HG03039 (cell line): ENCODE data around the gene PITRM1.

Experiments used
- ATAC-seq: cut with Tn5 transposase; IDR thresholded peaks from one replicate; pipeline ENCODE4 v1.9.1; 2021; ENCODE audit warnings: mild to moderate bottlenecking, moderate library complexity; ENCODE audit not compliant: unreplicated experiment

PITRM1 gene

DNA sequence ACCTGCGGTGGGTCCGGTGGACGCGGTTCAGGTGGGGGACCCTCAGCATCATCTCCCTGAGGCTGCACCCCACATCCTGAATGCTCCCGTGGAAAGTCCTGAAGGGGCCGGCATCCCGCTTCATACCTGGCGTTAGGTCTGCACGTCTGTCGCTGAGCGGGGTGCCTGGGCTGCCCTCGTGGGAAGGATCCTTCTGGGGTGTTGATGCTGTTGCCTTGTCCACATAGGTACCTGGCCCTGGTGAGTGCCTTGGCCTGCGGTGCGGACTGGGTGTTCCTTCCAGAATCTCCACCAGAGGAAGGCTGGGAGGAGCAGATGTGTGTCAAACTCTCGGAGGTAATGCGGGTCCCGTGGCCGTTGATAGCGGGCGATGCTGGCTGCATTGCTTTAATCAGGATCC, 67.4 kb downstream of the PITRM1 start:
- no peak for ATAC-seq

DNA sequence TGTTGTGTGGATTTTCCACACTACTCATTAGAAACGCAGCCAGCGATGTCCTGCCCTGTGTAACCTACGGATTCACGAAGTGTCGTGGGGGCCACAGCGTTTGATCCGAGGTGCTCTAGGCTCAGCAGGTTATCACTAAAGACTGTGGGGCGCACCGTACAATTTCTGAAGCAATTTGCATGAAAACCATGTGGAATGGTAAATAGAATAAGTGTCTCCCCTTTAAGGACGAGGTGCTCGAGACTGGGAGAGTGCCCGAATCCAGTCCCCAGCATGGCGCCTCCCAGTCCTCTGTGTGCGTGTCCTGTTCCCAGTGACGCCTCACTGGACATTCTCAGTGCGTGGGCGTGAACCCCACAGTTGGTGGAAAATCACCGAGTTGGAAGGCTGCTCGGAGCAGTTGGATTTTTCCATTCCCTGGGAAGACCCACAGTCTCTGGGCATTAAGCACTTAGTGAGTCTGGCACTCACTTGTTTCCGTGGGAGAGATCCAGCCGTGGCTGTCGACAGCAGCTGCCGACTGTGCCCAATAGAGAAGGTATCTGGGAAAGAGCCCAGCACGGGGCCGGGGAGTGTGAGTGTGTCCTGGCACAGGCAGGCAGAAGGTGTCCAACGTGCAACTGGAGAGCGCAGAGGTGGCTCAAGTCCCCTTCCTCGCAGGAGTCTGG, 68.2 kb downstream of the PITRM1 start:
- ATAC-seq: no peak

DNA sequence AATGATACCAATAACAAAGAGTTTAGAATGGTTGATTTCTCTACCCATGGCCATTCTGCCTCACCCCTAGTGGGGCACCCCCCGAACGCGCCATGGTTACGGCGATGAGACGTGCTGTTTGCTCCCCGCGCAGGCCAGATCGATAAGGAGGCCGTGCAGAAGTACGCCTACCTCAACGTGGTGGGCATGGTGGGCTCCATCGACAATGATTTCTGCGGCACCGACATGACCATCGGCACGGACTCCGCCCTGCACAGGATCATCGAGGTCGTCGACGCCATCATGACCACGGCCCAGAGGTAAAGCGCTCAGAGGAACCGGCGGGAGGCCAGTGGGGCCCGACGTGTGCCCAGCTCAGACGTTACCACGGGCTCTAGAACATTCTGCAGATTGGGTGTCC, 68.9 kb downstream of the PITRM1 start:
- no peak for ATAC-seq

DNA sequence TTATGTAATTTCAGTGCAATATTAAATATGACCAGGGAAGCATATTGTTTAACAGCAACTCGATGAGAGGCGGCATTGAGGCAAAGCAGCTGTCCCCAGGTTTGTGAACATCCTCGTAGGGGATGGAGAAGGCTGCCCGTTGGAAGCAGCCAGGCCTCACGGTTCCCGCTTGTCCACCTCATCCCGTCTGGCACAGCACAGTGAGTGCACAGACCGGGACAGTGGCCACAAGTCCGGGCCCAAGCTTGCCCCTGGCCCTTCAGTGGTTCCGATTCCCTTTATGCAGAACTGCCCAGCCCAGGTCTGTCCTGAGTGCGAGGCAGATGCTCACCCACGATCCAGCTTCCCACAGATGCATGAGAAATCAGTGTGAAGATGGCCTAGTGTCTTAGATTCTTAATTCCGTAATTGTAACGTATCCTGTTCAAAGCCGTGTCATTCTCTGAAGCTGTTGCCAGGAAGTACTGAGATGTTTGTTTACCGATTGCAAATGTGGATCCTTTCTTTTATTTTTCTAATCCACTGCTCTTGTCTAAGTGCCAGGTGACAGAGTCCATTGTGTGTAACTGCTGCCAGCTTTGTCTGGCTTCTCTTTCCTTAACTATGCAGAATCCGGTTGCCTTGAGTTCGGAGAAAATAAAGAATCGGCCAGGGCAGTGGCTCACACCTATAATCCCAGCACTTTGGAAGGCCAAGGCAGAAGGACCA, 69.7 kb downstream of the PITRM1 start:
- no peak for ATAC-seq

DNA sequence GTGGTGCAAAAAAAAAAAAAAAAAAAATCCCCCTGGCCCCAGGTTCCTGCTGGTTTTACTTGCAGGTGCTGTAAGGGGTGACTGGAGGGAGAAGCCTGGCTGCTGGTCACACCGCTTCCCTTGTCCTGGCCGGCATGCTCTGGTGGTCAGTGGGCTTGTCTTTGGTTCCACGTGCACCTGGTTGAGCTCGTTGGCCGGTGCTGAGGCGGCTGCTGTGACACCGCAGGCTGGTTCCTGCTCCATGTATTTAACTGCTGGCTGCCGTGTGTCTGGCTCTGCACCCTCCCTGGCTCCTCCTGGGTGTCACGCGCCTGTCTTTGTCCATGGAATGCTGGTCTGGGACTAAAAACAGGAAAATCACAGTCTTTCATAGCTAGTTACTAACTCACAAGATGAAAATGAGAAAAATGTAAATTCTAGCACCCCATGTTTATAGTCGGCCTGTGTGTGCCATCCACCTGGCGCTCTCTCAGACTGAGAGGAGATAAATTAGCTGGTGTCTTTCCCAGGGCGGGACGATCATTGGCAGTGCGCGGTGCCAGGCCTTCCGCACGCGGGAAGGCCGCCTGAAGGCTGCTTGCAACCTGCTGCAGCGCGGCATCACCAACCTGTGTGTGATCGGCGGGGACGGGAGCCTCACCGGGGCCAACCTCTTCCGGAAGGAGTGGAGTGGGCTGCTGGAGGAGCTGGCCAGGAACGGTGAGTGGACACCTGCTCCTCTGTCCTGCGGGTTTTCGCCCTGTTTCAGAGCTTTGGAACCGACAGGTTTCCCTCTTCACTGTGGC, 71.5 kb downstream of the PITRM1 start:
- no peak for ATAC-seq

DNA sequence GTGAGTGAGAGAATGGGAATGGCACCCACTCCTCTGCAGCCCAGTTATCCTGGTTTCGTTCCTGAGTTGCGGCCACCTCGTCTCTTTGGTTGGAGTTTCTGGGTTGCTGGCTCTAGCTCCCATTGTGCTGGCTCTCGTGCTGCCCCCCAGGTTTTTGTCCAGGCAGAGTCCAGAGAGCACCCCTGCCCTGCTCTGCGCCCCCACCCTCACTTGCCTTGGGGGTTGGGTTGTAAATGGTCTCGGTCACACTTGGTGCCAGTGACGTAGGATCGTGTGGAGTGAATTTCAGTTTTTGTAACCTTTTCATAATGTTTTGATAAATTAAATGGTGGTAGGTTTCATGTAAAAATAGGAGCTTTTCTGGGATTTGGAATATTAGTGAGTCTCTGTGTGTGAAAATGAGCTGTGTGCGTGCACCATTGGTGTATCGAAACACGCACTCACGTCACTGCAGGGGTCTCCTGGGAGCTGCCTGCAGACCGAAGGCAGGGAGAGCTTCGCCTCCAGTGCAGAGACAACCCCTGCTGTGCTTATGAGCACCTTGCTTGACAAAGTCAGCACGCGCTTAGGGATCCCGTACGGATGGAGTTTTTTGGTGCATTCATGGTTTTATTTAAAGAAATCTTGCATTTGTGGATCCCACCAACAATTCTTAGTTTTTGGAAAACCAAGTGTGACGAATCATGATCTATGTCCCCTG, 72.3 kb downstream of the PITRM1 start:
- ATAC-seq: no peak

DNA sequence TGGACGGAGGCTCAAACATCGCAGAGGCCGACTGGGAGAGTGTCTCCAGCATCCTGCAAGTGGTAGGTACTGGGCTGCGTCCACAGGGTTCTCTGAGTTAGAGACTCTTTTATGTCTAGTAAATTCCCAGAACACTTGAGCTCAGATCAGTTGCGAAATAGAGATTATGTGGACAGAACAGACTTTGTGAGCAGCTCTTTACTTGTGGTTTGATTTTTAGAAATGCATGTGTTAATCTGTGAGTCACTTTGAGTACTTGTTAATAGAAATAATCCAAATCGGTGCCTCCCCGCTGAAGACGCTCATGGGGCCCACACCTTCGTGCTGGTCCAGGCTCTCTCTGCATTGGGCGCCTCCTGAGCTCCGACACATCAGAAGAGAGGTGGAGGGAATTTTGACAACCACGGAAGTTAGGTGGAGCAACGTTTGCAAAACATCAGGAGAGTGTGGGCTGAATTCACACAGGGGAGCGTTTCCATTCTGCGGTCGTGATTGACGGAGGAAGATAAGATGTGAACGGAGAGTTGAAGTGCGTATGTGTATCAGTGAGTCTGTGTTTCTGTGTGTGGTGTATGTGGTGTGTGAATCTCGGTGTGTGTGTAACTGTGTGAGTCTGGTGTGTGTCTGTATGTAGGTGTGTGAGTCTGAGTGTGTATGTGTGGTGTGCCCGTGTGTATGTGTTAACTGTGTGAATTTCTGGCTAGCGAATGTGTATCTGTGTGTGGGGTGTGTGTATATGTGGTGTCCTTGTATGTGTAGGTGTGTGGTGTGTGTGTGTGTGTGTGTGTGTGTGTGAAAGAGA, 73.1 kb downstream of the PITRM1 start:
- ATAC-seq: no peak

DNA sequence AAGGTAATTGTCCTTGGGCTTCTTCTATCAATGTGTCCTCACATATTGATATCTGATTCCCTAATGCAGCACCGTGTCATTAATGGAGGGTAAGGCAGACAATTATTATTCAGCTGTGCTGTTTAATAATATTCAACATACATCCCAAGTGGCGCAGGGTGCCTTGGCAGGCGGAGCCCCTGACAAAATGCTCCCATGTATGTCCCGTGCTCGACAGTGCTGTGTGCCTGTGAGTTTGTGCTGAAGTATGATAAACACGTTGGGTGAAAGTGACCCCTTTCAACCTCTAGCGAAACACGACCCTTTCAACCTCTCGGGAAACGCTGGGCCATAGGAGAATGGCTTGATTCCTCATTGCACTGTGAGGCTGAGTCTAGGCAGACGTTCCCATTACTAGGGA, 73.9 kb downstream of the PITRM1 start:
- ATAC-seq: no peak

DNA sequence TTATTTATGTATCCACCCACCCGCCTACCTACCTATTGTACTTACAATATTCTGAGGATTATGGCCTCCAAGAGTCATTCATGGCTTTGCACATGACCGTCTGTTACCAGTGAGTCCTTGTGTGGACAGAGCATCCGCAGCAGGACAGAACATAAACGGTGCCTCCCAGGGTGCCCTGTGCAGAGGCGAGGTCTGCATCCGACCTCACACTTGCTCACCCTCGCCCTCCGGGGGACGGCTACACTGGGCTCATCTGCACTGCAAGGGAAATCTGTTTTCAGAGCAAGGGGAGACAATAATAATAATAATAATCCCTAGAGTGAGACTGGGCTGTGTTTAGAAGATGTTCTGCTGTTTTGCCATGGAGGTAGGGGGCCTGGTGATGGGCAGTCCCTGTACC, 75.4 kb downstream of the PITRM1 start:
- ATAC-seq: no peak

DNA sequence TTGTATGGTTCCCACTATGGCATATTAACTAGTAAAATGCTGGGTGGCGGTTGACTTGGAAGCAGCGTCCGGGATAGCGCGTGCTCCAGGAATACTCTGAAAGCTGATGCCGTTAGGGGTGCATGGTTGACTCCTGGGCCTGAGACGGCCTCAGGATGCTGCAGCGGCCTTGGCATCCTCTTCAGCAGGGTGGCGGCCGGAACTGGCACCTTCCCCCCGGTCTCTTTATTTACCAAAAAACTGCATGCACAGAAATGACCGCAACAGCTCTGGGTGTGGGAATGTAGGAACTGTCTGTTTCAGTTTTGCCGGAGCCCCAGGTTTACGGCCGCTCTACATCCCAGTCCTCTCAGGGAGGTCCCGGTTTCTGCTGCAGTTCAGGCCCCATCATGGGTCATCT, 76.4 kb downstream of the PITRM1 start:
- ATAC-seq: no peak

DNA sequence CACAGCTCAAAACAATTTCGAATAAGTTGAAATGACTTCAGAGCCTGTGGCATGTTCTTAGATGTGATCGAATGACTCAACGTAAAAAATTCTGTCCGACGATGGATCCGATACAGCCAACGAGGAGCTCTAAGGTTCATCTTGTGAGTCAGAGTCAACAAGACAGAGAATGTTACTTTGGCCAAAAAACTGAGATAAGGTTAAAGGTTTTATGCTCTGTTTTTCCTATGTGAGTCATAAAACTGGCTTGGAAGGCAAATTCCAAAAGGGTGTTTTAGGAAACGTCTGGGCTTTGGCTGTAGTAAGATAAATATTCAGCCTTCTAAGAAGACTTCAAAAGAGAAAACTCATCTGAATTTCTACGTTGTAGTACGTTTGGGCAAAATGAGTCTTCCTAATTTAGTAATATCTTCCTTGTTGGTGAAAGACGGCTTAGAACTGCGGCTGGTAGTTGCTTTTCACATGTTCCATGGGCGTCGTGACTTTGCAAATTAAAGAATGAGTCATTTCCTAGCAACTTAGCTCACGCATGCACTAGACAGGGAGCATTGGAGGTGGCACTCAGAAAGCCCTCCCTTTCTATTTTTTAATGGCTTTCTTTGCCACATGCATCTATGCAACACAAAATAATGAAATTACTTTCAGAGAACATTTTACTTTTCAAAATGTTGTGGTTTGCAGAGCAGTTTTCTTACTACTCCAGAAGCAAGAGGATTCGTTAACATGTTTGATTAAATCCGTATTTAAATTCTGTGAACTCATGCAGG, 77.0 kb downstream of the PITRM1 start:
- no peak for ATAC-seq

DNA sequence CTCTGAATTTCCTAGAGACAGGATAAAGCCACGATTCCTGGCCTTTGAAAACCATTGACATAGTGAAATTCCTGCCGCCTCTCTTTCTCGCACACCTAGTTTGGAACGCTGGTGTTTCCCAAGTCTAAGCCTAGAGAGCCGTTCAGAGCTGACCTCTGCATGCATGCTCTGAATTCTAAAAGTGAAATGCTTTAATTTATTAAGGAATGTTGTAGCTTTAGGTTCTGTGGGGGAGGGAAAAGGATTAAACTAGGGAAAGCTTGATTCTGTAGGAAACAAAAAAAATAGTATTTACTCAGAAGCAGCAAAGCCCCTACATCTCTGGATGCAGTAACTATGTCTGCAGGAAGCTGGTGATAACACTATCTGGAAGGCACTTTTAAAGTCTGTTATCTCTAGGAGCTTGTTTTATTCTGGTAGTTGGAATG, 78.0 kb downstream of the PITRM1 start:
- no peak for ATAC-seq

DNA sequence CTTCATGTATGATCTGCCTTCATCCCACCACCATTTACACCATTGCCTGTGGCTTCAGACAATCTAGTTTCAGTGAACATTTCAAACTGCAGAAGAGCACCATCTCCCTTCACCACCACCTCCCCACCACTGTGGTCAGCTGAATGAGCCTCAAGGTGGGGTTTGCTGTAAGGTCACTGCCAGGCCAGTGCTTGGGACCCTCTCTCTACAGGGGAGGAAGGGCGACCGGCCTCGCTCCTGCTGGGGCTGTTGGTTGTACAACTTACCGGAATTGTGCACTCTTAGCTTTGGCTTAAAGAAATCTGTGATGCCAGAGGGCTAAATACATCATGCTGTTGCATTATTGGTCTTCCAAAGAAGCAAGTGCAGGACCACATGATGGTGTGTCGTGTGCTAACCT, 78.6 kb downstream of the PITRM1 start:
- no peak for ATAC-seq

DNA sequence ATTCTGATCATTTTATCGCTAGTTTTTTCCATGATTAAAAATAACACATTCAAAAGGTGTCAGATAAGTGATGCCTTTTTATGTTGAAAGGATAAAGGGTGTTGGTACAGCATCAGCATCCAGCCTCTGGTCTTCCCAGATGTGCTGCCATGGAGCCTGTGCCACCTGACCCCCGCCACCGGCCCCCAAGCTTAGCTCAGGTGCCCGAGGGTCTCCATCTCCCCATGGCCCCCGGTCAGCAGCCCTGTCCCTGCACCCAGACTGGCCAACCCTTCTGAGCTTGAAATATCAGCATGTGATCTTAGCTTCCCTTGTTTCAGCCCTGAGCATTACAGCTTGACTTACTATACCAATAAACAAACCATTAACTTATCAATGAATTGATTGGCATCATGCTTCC, 80.7 kb downstream of the PITRM1 start:
- no peak for ATAC-seq

DNA sequence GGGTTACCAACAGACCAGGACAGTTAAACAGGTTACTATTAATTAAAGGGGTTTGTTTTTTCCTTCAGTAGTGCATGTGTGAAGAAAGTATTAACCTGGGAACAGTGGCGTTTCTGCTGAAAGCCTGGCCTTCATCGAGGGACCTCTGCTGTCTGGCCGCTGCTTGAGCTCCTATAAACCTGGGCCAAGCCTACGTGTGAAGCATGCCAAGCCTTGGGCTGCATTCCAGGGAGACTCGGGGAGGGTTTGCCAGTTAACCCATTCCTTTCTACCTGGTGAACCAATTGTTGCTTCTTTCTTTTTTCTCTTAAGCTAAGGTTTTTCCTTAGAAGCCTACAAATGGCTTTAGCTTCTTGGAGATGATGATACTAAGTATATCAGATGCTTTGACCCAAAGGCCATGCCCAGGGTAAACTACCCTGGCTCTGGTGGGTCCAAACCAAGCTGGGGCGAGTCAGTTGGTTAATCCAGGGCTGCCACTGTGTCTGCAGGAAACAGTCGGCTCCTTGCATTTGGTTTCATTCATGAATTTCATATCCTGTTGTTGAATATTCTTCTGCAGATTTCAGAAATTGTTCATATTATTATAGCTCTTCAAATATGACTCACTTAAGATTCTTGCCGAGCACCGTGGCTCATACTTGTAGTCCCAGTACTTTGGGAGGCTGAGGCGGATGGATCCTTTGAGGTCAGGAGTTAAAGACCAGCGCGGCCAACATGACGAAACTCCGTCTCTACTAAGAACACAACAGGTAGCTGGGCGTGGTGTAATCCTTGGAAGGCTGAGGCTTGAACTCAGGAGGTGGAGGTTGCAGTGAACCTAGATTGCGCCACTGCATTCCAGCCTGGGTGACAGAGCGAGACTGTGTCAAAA, 81.4 kb downstream of the PITRM1 start:
- ATAC-seq: no peak

DNA sequence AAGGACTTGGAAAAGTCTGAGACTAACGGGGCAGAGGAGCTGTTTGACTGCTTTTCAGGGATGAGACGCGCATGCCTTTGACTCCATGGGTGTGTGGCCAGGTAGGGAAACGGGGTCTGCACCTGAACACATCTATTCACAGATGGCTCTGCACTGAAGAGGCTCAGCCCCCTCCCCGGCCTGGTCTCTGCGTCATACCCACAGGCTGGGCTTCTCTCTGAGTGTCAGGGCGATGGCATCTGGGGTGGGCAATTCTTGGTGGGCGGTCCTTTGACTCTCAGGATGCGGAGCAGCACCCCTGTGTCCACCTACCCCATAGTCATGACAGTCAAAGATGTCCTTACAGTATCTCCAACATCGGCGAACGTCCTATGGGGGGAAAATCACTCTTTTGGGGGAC, 82.2 kb downstream of the PITRM1 start:
- no peak for ATAC-seq
